NOMO-1 treated with DMSO at 0.1 percent for 48 hours (cell line): ENCODE results near the gene MIEF1.

ENCODE experiments used
- DNase-seq: peaks from one replicate; lab custom pipeline; 2025; ENCODE audit not compliant: unreplicated experiment; lab: John Stamatoyannopoulos, UW

MIEF1 gene

DNA sequence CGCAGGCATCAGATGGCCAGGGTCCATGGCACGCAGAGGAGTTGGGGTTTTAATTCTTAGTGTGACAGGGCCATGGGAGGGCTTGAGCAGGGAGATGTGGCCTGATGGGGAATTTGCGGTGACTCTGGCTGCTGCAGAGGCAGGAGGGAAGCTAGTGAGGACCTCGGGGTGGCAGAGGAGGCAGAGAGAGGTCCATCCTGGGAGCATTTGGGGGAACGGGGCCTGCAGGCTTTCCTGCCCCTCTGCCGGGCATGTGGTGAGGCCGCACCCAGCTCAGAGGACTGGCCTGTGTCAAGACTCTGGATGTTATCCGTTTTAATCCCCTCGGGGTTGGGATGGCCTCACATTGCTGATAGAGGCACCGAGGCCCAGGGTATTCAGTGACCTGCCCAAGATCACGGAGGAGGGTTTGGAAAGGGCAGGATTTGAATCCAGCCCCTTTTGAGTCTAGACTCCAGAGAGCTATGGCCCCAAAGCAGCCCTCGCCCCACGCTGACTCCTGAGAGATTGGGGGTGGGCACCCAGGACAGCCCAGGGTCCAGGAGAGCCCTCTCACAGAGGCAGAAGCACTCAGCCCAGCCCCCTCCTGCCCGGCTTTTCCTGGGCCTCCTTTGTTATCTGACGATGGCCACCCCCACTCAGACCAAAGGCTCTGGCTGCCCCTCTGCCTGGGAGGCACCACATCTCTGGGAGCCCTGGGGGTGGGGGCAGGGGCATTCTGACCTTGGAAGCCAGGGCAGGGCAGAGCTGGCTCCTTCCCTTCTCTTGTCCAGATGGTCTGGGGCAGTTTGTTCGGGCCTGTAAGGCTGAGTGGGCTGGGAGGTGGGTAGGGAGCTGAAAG, 31.4 kb upstream of the MIEF1 start:
- DNase-seq, result no peak

GRCh38 chr22:39471381-39472141, 30.5 kb upstream of the MIEF1 start:
- no peak for DNase-seq

GRCh38 chr22:39472570-39473556, 29.2 kb upstream of the MIEF1 start:
- no peak for DNase-seq

- no peak for DNase-seq
These were observed 28.2 kb upstream of the MIEF1 start for GRCh38 chr22:39473851-39474250.

DNA sequence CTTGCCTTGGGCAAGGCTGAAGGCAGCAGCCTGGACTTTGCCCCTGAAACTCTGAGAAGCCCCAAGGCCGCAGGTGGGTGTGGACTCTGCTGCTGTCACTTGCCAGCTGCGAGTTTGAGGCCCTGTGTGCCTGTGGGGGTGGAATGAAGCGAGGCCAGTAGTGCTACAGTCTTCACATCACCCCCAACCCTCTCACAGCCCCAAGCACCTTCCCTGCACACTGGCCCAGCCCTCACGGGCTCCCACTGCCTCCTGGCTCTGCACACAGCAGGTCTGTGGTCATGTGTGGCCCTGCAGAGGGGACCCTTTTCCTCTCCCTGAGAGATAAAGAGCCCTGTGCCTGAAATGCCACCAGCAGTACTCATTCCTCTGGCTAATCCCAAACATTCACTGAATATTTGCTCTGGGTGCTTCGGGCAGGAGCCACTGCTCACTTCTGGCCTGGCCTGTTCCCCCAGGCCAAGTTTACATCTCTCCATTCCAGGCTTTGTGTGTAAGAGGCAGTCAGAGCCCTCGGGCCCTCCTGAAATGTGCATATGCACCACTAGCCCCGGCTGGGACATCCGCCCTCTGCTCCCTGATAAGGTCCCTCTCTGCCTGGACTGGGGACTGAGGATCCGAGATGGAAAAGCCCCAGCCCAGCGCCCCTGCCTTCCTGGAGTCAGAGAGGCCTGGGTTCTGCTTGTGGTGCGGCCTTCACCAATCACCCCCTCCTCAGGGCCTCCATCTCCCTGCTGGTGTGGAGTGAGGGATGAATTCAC, 27.6 kb upstream of the MIEF1 start:
- no peak for DNase-seq

DNA sequence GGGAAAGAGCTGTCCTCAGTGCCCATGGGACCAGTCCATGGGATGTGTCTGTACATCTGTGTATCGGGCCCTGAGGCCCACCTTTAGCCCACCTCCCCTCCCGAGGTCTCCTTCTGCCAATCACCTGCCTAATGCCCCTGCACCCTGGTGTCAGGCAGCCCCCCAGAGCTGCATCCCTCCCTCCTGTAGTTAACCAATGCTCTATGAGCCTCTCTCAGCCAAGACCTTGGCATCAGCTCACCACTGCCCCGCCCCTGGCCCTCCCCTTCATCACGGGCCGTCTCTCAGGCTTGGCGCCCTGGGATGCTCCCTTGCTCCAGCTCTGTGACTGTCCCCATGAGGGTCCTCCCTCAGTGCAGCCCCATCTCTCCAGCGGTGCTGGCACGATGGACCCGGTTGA, 26.8 kb upstream of the MIEF1 start:
- no peak for DNase-seq

DNA sequence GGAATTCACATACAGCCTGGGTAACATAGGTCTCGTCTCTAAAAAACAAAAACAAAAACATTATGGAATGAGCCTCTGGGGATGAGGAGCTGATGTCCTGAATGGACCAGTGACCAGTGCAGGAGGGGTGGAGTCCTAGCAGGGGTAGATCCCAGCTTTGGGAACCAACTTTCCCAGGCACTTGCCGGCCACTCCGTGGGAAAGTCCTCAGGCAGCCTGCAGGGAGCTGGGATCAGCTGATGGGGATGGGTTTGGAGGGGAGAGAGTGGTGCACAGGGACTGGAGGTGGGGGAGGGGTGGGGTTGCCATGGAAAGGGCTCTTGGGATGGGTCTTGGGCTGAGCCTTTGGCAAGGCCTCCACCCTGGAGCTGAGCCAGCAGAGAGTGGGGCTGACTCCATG, 26.2 kb upstream of the MIEF1 start:
- no peak for DNase-seq

DNA sequence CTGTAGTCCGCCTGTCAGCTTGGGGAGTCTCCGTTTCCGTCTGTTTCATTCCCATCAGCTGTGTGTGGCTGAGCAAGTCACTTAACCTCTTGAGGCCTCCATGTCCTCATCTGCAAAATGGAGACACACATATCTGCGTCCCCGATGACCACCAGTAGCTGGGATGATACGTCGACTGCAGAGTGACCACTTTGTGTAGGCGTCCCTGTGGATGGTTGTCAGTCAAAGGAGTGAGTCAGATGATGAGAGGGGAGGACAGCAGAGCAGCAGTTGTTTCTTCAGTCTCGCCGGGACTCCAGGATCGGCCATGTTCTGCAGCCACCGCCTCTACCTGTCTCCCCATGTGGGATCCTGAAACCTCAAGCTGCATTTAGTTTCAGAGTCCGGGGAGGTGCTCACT, 25.4 kb upstream of the MIEF1 start:
- no peak for DNase-seq

GRCh38 chr22:39477542-39477941, 24.5 kb upstream of the MIEF1 start:
- DNase-seq, result no peak

DNA sequence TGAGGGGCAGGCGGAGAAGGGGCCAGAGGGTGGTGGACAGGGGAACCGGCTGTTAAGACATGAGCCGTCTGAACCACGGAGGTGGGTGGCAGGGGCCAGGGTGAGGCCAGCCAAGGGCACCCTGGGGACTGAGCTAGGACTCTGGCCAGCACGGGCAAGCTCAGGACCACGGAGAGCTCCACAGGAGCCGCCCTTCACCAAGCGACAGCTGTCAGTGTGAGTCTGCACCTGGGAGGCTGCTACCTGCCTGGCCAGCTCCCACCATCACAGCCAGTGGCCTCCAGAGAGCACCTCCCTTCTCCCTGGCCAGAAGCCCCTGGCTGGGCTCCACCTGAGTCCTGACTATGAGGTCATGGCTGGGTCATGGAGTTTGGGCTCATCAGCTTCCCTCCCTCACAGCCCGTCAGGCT, 23.6 kb upstream of the MIEF1 start:
- no peak for DNase-seq

DNA sequence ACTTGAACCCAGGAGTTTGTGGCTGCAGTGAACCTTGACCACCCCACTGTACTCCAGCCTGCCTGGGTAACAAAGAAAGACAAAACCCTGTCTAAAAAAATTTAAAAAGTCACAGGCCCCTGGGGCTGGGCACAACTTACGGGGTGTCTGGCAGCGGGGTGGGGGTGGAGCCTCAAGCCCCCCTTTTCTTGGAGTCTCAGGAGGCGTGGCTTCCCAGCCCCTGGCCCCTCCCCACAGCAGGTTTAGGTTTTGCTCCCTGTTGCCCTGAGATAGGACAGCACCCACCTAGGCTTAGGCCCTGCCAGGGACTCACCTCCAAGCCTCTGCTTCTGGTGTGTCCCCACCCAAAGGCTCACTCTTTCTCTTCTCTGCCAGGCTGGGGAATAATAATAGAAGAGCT, 22.8 kb upstream of the MIEF1 start:
- DNase-seq, result no peak

DNA sequence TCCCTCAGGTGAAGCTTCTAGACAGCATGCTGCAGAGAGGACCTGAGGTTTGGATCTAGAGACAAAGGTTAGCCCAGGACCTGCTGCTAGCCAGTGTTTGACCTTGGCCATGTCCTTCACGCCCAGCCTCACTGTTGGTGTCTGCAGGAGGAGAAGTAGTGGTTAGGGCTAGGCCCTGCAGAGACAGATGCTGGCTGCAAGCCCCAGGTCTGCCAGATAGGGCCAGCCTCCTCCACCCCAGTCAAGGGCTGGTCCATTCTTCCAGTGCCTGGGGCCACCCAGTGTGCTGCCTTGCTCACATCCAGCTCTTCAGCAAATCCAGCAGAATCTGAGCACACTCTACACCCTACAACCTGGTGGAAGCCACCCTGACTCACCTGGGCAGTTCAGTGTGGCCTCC, 21.5 kb upstream of the MIEF1 start:
- DNase-seq, result no peak

GRCh38 chr22:39481054-39481453, 21.0 kb upstream of the MIEF1 start:
- DNase-seq, result no peak

DNA sequence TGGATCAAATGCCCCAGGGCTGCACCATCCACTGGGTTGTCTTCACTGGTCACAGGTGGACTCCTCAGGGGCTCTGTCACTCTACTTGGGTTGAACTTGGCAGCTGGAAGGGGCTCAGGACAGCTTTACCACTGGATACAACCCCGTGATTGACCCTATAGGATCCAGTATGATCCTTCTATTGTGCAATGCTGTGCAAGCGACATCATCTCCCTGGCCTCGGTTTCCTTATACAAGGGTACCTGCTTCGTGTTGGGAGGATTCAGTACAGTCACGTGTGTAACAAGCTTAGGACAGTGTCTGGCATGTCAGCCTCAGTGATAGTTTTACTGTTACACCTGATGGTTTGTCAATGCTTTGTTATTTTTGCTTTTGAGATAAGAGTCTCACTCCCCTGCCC, 20.5 kb upstream of the MIEF1 start:
- no peak for DNase-seq

DNA sequence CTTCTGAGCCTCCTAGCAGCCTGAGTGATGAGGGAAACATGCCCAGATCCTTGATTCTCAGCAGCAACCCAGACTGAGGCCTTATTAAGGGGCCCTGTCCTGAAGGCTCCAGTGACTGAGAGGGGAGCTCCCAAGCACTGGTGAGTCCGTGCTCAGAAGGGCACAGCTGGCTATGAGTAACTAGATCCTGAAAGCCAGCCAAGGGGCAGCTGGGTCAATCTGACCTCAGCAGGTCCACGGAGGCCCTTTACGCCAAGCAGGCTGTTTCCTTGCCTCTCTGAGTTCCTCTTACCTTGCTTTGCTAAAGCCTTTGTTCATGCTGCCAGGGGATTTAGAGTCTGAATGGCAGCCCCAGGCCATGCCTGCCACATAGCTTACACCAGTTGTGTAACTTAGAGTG, 19.3 kb upstream of the MIEF1 start:
- no peak for DNase-seq

DNA sequence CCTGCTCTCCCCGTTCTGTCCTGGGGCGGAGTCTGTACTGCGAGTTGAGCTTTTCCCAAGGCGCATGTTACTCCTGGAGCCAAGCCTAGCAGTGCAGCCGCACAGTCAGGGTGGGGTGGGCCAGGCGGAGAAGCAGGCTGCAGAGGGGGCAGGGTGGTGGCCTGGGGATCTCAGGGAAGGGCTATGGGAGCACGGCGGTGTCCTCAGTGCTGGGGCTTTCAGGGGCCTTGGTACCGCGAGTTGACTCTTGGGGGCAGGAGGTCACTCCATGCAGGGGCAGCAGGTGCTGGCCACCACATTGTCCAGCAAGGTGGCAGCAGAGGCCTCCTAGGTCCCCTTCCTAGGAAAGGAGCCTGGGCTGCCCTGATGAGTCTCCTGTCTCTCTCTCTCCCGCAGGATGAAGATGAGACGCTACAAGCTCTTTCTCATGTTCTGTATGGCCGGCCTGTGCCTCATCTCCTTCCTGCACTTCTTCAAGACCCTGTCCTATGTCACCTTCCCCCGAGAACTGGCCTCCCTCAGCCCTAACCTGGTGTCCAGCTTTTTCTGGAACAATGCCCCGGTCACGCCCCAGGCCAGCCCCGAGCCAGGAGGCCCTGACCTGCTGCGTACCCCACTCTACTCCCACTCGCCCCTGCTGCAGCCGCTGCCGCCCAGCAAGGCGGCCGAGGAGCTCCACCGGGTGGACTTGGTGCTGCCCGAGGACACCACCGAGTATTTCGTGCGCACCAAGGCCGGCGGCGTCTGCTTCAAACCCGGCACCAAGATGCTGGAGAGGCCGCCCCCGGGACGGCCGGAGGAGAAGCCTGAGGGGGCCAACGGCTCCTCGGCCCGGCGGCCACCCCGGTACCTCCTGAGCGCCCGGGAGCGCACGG, 14.9 kb upstream of the MIEF1 start:
- no peak for DNase-seq

DNA sequence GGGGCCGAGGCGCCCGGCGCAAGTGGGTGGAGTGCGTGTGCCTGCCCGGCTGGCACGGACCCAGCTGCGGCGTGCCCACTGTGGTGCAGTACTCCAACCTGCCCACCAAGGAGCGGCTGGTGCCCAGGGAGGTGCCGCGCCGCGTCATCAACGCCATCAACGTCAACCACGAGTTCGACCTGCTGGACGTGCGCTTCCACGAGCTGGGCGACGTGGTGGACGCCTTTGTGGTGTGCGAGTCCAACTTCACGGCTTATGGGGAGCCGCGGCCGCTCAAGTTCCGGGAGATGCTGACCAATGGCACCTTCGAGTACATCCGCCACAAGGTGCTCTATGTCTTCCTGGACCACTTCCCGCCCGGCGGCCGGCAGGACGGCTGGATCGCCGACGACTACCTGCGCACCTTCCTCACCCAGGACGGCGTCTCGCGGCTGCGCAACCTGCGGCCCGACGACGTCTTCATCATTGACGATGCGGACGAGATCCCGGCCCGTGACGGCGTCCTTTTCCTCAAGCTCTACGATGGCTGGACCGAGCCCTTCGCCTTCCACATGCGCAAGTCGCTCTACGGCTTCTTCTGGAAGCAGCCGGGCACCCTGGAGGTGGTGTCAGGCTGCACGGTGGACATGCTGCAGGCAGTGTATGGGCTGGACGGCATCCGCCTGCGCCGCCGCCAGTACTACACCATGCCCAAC, 14.1 kb upstream of the MIEF1 start:
- DNase-seq, result no peak

DNA sequence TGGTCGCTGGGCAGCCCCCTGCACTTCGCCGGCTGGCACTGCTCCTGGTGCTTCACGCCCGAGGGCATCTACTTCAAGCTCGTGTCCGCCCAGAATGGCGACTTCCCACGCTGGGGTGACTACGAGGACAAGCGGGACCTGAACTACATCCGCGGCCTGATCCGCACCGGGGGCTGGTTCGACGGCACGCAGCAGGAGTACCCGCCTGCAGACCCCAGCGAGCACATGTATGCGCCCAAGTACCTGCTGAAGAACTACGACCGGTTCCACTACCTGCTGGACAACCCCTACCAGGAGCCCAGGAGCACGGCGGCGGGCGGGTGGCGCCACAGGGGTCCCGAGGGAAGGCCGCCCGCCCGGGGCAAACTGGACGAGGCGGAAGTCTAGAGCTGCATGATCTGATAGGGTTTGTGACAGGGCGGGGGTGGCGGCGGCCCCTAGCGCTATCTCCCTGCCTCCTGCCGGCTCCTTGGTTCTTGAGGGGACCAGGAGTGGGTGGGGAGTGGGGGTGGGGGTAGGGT, 13.5 kb upstream of the MIEF1 start:
- DNase-seq, result no peak
